ENCODE measurements around the gene ESRP2.

GRCh38 chr16:68273459-68273858, 37.5 kb upstream of the ESRP2 start:
- TF ChIP-seq TAF1 (IDR thresholded peaks at IDR 0.05; ENCODE audit: low read depth) (no peak), MAX (IDR thresholded peaks at IDR 0.05) (no peak), RAD21 (IDR thresholded peaks at IDR 0.05; ENCODE audit: low read depth) (no peak), EP300 (IDR thresholded peaks at IDR 0.05; ENCODE audit: borderline replicate concordance) (no peak), TEAD4 (IDR thresholded peaks at IDR 0.05) (no peak), FOXM1 (IDR thresholded peaks at IDR 0.05; ENCODE audit: borderline replicate concordance, low read depth) (no peak)

All from Ishikawa (cell line).